MM.1S (cell line): ENCODE measurements around the gene GALP.
"Not testable (repeated sequence)": the region's sequence is repeated elsewhere in the genome, so short reads cannot be mapped to it uniquely, and the experiment has no call there.

Source experiments
- DNase-seq: peaks from one replicate; pipeline ENCODE4 v3.0.0-alpha.2; 2015
- H2AFZ ChIP-seq: fragments of 300-600 bp; sonication (generic); 2 replicates; pipeline ENCODE4 v1.6.0; 2016; ENCODE audit warnings: antibody characterized with exemption, low read length
- H3F3A ChIP-seq: fragments of 300-600 bp; sonication (generic); 2 replicates; pipeline ENCODE4 v1.6.1; 2016; ENCODE audit warnings: mild to moderate bottlenecking, antibody characterized with exemption, low read length, moderate library complexity, mixed read lengths; ENCODE audit not compliant: insufficient read depth
- H3K27ac ChIP-seq: fragments of 300-600 bp; sonication (generic); 2 replicates; pipeline ENCODE4 v1.5.1; 2016; ENCODE audit warnings: mild to moderate bottlenecking, low read length
- H3K27me3 ChIP-seq: fragments of 300-600 bp; sonication (generic); replicated peaks from 2 replicates; pipeline ENCODE4 v1.6.0; 2016; ENCODE audit warnings: low read length; ENCODE audit not compliant: insufficient read depth
- H3K36me3 ChIP-seq: fragments of 300-600 bp; sonication (generic); replicated peaks from 2 replicates; pipeline ENCODE4 v1.6.1; 2016; ENCODE audit warnings: mild to moderate bottlenecking, low read length, mixed read lengths; ENCODE audit not compliant: insufficient read depth
- H3K4me1 ChIP-seq: fragments of 300-600 bp; sonication (generic); 2 replicates; pipeline ENCODE4 v1.6.1; 2016; ENCODE audit warnings: low read length, mixed read lengths
- H3K4me2 ChIP-seq: fragments of 300-600 bp; sonication (generic); 2 replicates; pipeline ENCODE4 v1.6.0; 2016; ENCODE audit warnings: low read depth, low read length
- H3K4me3 ChIP-seq: fragments of 300-600 bp; sonication (generic); 2 replicates; pipeline ENCODE4 v1.5.1; 2016; ENCODE audit warnings: low read length, mixed read lengths
- H3K79me2 ChIP-seq: fragments of 300-600 bp; sonication (generic); 2 replicates; pipeline ENCODE4 v1.6.1; 2016; ENCODE audit warnings: mixed run types, low read length, mixed read lengths
- H3K9ac ChIP-seq: fragments of 300-600 bp; sonication (generic); 2 replicates; pipeline ENCODE4 v1.6.1; 2016; ENCODE audit warnings: low read length, mixed read lengths
- H3K9me2 ChIP-seq: fragments of 300-600 bp; sonication (generic); replicated peaks from 2 replicates; pipeline ENCODE4 v1.6.1; 2016; ENCODE audit warnings: mild to moderate bottlenecking, low read length, mixed read lengths; ENCODE audit not compliant: insufficient read depth
- H3K9me3 ChIP-seq: fragments of 300-600 bp; sonication (generic); replicated peaks from 2 replicates; pipeline ENCODE4 v1.6.1; 2016; ENCODE audit warnings: mild to moderate bottlenecking, low read length, mixed read lengths; ENCODE audit not compliant: insufficient read depth
- H4K20me1 ChIP-seq: fragments of 300-600 bp; sonication (generic); 2 replicates; pipeline ENCODE4 v1.6.1; 2016; ENCODE audit warnings: mild to moderate bottlenecking, low read length, moderate library complexity, mixed read lengths; ENCODE audit not compliant: insufficient read depth
- CTCF ChIP-seq: fragments of 300-600 bp; sonication (generic); IDR thresholded peaks from 2 replicates; pipeline ENCODE4 v1.5.1; 2016; ENCODE audit warnings: antibody characterized with exemption, low read length, mixed read lengths
- EZH2 ChIP-seq: fragments of 300-600 bp; sonication (generic); optimal IDR thresholded peaks from 2 replicates; pipeline ENCODE3; 2017; ENCODE audit warnings: low read depth, mild to moderate bottlenecking, antibody characterized with exemption, low read length, mixed read lengths
- EZH2phosphoT487 ChIP-seq: fragments of 300-600 bp; sonication (generic); IDR thresholded peaks from 2 replicates; pipeline ENCODE4 v1.6.1; 2018; ENCODE audit warnings: antibody characterized with exemption, low read length

GALP gene

DNA sequence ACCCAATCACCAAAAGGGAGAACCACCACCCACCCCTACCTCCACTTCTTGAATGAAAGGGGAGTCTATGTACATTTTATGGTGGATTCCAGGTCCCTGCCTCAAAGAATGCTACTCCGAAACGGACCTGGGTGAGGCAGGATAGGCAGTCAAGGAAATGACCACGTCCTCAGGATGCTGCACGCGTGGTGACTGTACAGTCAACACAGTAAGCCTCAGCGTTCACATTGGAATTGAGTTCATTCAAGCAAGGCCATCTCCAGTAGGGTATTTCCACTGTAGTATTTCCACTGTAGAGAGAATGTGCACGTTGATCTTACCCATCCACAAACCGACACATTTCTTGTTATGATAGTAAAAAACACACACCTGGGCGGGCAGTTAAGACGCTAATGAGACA, 43.2 kb downstream of the GALP start:
- TF ChIP-seq EZH2, result no peak
- no peak for TF ChIP-seq CTCF
- no peak for TF ChIP-seq EZH2phosphoT487
- Histone ChIP-seq H3K27me3 (peaks cover 21% of the 10 kb centered on the region; the same call in 1 of the 2 replicates), H3K4me2 (no peak overlapping the region), H3K79me2 (no peaks in the 10 kb centered on the region), H3K4me3 (no peak overlapping the region), H3K36me3 (no peaks in the 10 kb centered on the region), H3F3A (no peaks in the 10 kb centered on the region), H3K27ac (no peak overlapping the region), H3K9me3 (no peaks in the 10 kb centered on the region), H2AFZ (no peak overlapping the region), H3K9me2 (no peaks in the 10 kb centered on the region), H3K4me1 (no peaks in the 10 kb centered on the region), H4K20me1 (no peaks in the 10 kb centered on the region), H3K9ac (no peak overlapping the region)
- DNase-seq, result no peak

GRCh38 chr19:56221442-56221841, 45.6 kb downstream of the GALP start:
- not testable (repeated sequence) for H2AFZ ChIP-seq, DNase-seq, H3K4me2 ChIP-seq, H3K27ac ChIP-seq, H3K9me2 ChIP-seq, H3K36me3 ChIP-seq, H3K27me3 ChIP-seq, H3F3A ChIP-seq, H4K20me1 ChIP-seq, H3K9me3 ChIP-seq, H3K9ac ChIP-seq, H3K4me3 ChIP-seq, H3K79me2 ChIP-seq, H3K4me1 ChIP-seq

GRCh38 chr19:56221851-56222250, 46.0 kb downstream of the GALP start:
- Histone ChIP-seq H3K9me3 (no peaks in the 10 kb centered on the region), H3K36me3 (no peaks in the 10 kb centered on the region), H3K27ac (no peak overlapping the region), H3K79me2 (no peaks in the 10 kb centered on the region), H3K9ac (no peak overlapping the region), H3F3A (no peaks in the 10 kb centered on the region), H3K4me2 (no peak overlapping the region), H3K4me1 (no peaks in the 10 kb centered on the region), H2AFZ (no peak overlapping the region), H3K27me3 (peaks cover 5% of the 10 kb centered on the region; the same call in 1 of the 2 replicates), H3K9me2 (no peaks in the 10 kb centered on the region), H3K4me3 (no peak overlapping the region), H4K20me1 (no peaks in the 10 kb centered on the region)
- DNase-seq, result no peak
- no peak for TF ChIP-seq EZH2
- no peak for TF ChIP-seq EZH2phosphoT487
- no peak for TF ChIP-seq CTCF

GRCh38 chr19:56222901-56223300, 47.1 kb downstream of the GALP start:
- Histone ChIP-seq H3K36me3 (no peaks in the 10 kb centered on the region), H3K27ac (no peak overlapping the region), H3K9me2 (no peaks in the 10 kb centered on the region), H3K4me3 (no peak overlapping the region), H3K4me1 (no peaks in the 10 kb centered on the region), H4K20me1 (no peaks in the 10 kb centered on the region), H3F3A (no peaks in the 10 kb centered on the region), H2AFZ (no peak overlapping the region), H3K9me3 (no peaks in the 10 kb centered on the region), H3K9ac (no peak overlapping the region), H3K79me2 (no peaks in the 10 kb centered on the region), H3K4me2 (no peak overlapping the region), H3K27me3 (no peaks in the 10 kb centered on the region; the same call in 1 of the 2 replicates)
- DNase-seq, result no peak
- TF ChIP-seq CTCF (no peak), EZH2 (no peak), EZH2phosphoT487 (no peak)
